Hematopoietic multipotent progenitor cell treated with erythropoietin and hydrocortisone succinate and interleukin-3 and kit ligand, for 15 days (in vitro differentiated cells): ENCODE measurements around the gene SMCHD1.
"Not testable (repeated sequence)": the region's sequence is repeated elsewhere in the genome, so short reads cannot be mapped to it uniquely, and the experiment has no call there.

Experiments used
- DNase-seq: peaks from one replicate; pipeline ENCODE4 v3.0.0-alpha.2; 2015; ENCODE audit warnings: low spot score

SMCHD1 gene

GRCh38 chr18:2818281-2818680, 162.8 kb downstream of the SMCHD1 start:
- DNase-seq: no peak

GRCh38 chr18:2821695-2822094, 166.2 kb downstream of the SMCHD1 start:
- DNase-seq: no peak

- DNase-seq: no peak
Measured at GRCh38 chr18:2822213-2822921, 166.8 kb downstream of the SMCHD1 start.

GRCh38 chr18:2823202-2823601, 167.7 kb downstream of the SMCHD1 start:
- no peak for DNase-seq

- no peak for DNase-seq
Measured at GRCh38 chr18:2823966-2824365, 168.4 kb downstream of the SMCHD1 start.

GRCh38 chr18:2824865-2825264, 169.3 kb downstream of the SMCHD1 start:
- no peak for DNase-seq

GRCh38 chr18:2825613-2826175, 170.2 kb downstream of the SMCHD1 start:
- DNase-seq: no peak

GRCh38 chr18:2826581-2826980, 171.1 kb downstream of the SMCHD1 start:
- no peak for DNase-seq

GRCh38 chr18:2827061-2827460, 171.5 kb downstream of the SMCHD1 start:
- no peak for DNase-seq

- not testable (repeated sequence) for DNase-seq
Measured at GRCh38 chr18:2836118-2836517, 180.6 kb downstream of the SMCHD1 start.

- not testable (repeated sequence) for DNase-seq
Measured at GRCh38 chr18:2837290-2837689, 181.8 kb downstream of the SMCHD1 start.

GRCh38 chr18:2839202-2839601, 183.7 kb downstream of the SMCHD1 start:
- no peak for DNase-seq

- DNase-seq: no peak
Measured at GRCh38 chr18:2840521-2840920, 185.0 kb downstream of the SMCHD1 start.

- no peak for DNase-seq
Measured at GRCh38 chr18:2843146-2843545, 187.6 kb downstream of the SMCHD1 start.

GRCh38 chr18:2845172-2845571, 189.6 kb downstream of the SMCHD1 start:
- DNase-seq: no peak

GRCh38 chr18:2846636-2847316, 191.2 kb downstream of the SMCHD1 start, which contains the start of gene EMILIN2:
TSS of gene EMILIN2 (plus strand) at chr18:2847006. CDS start at chr18:2847189, 183 bp downstream.
- no peak for DNase-seq

GRCh38 chr18:2847317-2848246, 192.1 kb downstream of the SMCHD1 start:
- no peak for DNase-seq

GRCh38 chr18:2848247-2849246, 193.0 kb downstream of the SMCHD1 start:
- DNase-seq: no peak

- no peak for DNase-seq
Measured at GRCh38 chr18:2850816-2851215, 195.3 kb downstream of the SMCHD1 start.

- no peak for DNase-seq
Measured at GRCh38 chr18:2851771-2852170, 196.2 kb downstream of the SMCHD1 start.

- DNase-seq: not testable (repeated sequence)
Measured at GRCh38 chr18:2852460-2852859, 196.9 kb downstream of the SMCHD1 start.
